Measurements from ENCODE around the gene INPP1.
A peak's percentile ranks its signal among the peaks of the same experiment; 100 is the strongest.

Gene INPP1

GRCh38 chr2:190365499-190366204 lies 22.3 kb downstream of the INPP1 start:
- no peak for DNase-seq (ENCODE audit: low read depth)
- Histone ChIP-seq H3K36me3 (ENCODE audit: control insufficient read depth, insufficient read depth, low read length, severe bottlenecking) (peaks cover 24% of the 10 kb centered on the region), H3K4me3 (ENCODE audit: low read length) (no peak overlapping the region), H3K27me3 (replicated peaks; ENCODE audit: control insufficient read depth, insufficient read depth, low read length) (no peaks in the 10 kb centered on the region), H3K9ac (ENCODE audit: low read length) (no peak overlapping the region), H3K9me3 (ENCODE audit: control insufficient read depth, low read length) (no peaks in the 10 kb centered on the region), H3K4me1 (ENCODE audit: control insufficient read depth, insufficient read depth, low read length) (no peaks in the 10 kb centered on the region)

DNA sequence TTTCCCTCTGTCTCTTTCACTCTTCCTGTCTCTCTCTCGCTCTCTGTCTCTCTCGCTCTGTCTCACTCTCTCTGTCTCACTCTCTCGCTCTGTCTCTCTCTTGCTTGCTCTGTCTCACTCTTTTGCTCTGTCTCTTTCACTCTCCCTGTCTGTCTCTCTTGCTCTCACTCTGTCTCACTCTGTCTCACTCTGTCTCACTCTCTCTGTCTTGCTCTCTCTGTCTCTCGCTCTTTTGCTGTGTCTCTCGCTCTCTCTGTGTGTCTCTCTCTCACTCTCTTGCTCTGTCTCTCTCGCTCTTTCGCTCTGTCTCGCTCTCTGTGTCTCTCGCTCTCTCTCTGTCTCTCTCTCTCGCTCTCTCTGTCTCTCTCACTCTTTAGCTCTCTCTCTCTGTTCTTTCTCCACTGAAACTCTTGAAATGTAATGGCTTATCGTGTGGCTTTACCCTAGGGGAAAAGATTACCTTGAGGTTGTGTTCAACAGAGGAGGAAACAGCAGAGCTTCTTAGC lies 22.9 kb downstream of the INPP1 start:
- no peaks in the 10 kb centered on the region for H3K9me3 ChIP-seq (ENCODE audit: control insufficient read depth, low read length)
- no peak for DNase-seq (ENCODE audit: low read depth)
- peaks cover 31% of the 10 kb centered on the region for H3K36me3 ChIP-seq (ENCODE audit: control insufficient read depth, insufficient read depth, low read length, severe bottlenecking)
- H3K4me1 ChIP-seq (ENCODE audit: control insufficient read depth, insufficient read depth, low read length) = no peaks in the 10 kb centered on the region
- no peaks in the 10 kb centered on the region for H3K27me3 ChIP-seq (replicated peaks; ENCODE audit: control insufficient read depth, insufficient read depth, low read length)
- H3K9ac ChIP-seq (ENCODE audit: low read length) = no peak overlapping the region
- no peak overlapping the region for H3K4me3 ChIP-seq (ENCODE audit: low read length)

DNA sequence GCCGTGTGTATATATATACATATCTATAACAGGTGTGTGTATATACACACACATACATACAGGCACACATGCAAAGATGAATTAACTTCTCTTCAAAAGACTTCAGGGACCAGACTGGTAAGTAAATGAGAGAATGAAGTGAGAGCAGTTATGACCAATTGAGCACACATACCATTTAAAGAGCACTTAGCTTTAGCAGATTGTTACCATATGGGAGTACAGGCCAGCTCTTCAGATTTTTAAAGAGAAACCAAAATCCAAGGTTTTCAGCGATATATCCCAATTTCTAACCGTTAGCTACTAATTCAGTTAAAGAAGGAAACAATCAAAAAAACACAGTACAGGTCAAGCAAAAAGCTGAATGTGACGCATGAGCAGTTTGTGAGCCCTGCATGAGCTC lies 23.7 kb downstream of the INPP1 start:
- Histone ChIP-seq H3K4me1 (ENCODE audit: control insufficient read depth, insufficient read depth, low read length) (no peaks in the 10 kb centered on the region), H3K9ac (ENCODE audit: low read length) (no peak overlapping the region), H3K9me3 (ENCODE audit: control insufficient read depth, low read length) (no peaks in the 10 kb centered on the region), H3K36me3 (ENCODE audit: control insufficient read depth, insufficient read depth, low read length, severe bottlenecking) (peaks cover 31% of the 10 kb centered on the region), H3K4me3 (ENCODE audit: low read length) (no peak overlapping the region), H3K27me3 (replicated peaks; ENCODE audit: control insufficient read depth, insufficient read depth, low read length) (no peaks in the 10 kb centered on the region)
- DNase-seq (ENCODE audit: low read depth) = peak; percentile 17

GRCh38 chr2:190369635-190370034 lies 26.2 kb downstream of the INPP1 start:
- Histone ChIP-seq H3K27me3 (replicated peaks; ENCODE audit: control insufficient read depth, insufficient read depth, low read length) (no peaks in the 10 kb centered on the region), H3K4me1 (ENCODE audit: control insufficient read depth, insufficient read depth, low read length) (no peaks in the 10 kb centered on the region), H3K36me3 (ENCODE audit: control insufficient read depth, insufficient read depth, low read length, severe bottlenecking) (peaks cover 26% of the 10 kb centered on the region), H3K4me3 (ENCODE audit: low read length) (no peak overlapping the region), H3K9ac (ENCODE audit: low read length) (no peak overlapping the region), H3K9me3 (ENCODE audit: control insufficient read depth, low read length) (no peaks in the 10 kb centered on the region)
- no peak for DNase-seq (ENCODE audit: low read depth)

DNA sequence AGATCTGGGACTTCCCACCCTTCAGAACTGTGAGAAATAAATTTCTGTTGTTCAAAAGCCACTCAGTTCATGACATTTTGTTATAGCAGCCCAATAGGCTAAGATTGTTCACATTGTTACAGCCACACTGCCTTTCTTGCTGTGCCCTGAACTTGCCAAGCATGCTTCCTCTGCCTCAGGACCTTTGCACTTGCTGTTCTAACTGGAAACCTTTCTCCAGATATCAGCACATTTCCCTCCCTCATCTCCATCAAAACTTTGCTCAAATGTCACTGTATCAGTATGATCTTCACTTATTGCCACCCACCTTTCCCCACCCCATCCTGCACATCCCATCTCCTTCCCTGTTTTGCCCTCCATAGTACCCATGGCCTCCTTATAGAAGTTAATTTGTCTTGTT lies 32.7 kb downstream of the INPP1 start:
- Histone ChIP-seq H3K9ac (ENCODE audit: low read length) (no peak overlapping the region), H3K27me3 (replicated peaks; ENCODE audit: control insufficient read depth, insufficient read depth, low read length) (no peaks in the 10 kb centered on the region), H3K36me3 (ENCODE audit: control insufficient read depth, insufficient read depth, low read length, severe bottlenecking) (peaks cover 3% of the 10 kb centered on the region), H3K4me3 (ENCODE audit: low read length) (no peak overlapping the region), H3K9me3 (ENCODE audit: control insufficient read depth, low read length) (no peaks in the 10 kb centered on the region), H3K4me1 (ENCODE audit: control insufficient read depth, insufficient read depth, low read length) (peaks cover 14% of the 10 kb centered on the region)
- no peak for DNase-seq (ENCODE audit: low read depth)

- H3K9ac ChIP-seq (ENCODE audit: low read length) = no peak overlapping the region
- H3K4me3 ChIP-seq (ENCODE audit: low read length) = no peak overlapping the region
- no peaks in the 10 kb centered on the region for H3K9me3 ChIP-seq (ENCODE audit: control insufficient read depth, low read length)
- no peak for DNase-seq (ENCODE audit: low read depth)
- no peaks in the 10 kb centered on the region for H3K27me3 ChIP-seq (replicated peaks; ENCODE audit: control insufficient read depth, insufficient read depth, low read length)
- H3K4me1 ChIP-seq (ENCODE audit: control insufficient read depth, insufficient read depth, low read length) = peaks cover 14% of the 10 kb centered on the region
- no peaks in the 10 kb centered on the region for H3K36me3 ChIP-seq (ENCODE audit: control insufficient read depth, insufficient read depth, low read length, severe bottlenecking)
Observed at GRCh38 chr2:190376591-190377245, 33.3 kb downstream of the INPP1 start.

GRCh38 chr2:190378880-190379237 lies 35.5 kb downstream of the INPP1 start:
- H3K36me3 ChIP-seq (ENCODE audit: control insufficient read depth, insufficient read depth, low read length, severe bottlenecking) = no peaks in the 10 kb centered on the region
- H3K9me3 ChIP-seq (ENCODE audit: control insufficient read depth, low read length) = no peaks in the 10 kb centered on the region
- H3K27me3 ChIP-seq (replicated peaks; ENCODE audit: control insufficient read depth, insufficient read depth, low read length) = no peaks in the 10 kb centered on the region
- peaks cover 14% of the 10 kb centered on the region for H3K4me1 ChIP-seq (ENCODE audit: control insufficient read depth, insufficient read depth, low read length)
- DNase-seq (ENCODE audit: low read depth) = no peak
- H3K9ac ChIP-seq (ENCODE audit: low read length) = no peak overlapping the region
- H3K4me3 ChIP-seq (ENCODE audit: low read length) = peak overlapping the region; percentile 34

- Histone ChIP-seq H3K4me1 (ENCODE audit: control insufficient read depth, insufficient read depth, low read length) (peaks cover 14% of the 10 kb centered on the region), H3K9ac (ENCODE audit: low read length) (no peak overlapping the region), H3K4me3 (ENCODE audit: low read length) (peak overlapping the region; percentile 34), H3K27me3 (replicated peaks; ENCODE audit: control insufficient read depth, insufficient read depth, low read length) (no peaks in the 10 kb centered on the region), H3K36me3 (ENCODE audit: control insufficient read depth, insufficient read depth, low read length, severe bottlenecking) (no peaks in the 10 kb centered on the region), H3K9me3 (ENCODE audit: control insufficient read depth, low read length) (no peaks in the 10 kb centered on the region)
- no peak for DNase-seq (ENCODE audit: low read depth)
Observed at GRCh38 chr2:190379249-190379964, 36.0 kb downstream of the INPP1 start.

- Histone ChIP-seq H3K4me3 (ENCODE audit: low read length) (no peak overlapping the region), H3K27me3 (replicated peaks; ENCODE audit: control insufficient read depth, insufficient read depth, low read length) (no peaks in the 10 kb centered on the region), H3K4me1 (ENCODE audit: control insufficient read depth, insufficient read depth, low read length) (peaks cover 14% of the 10 kb centered on the region), H3K9ac (ENCODE audit: low read length) (no peak overlapping the region), H3K9me3 (ENCODE audit: control insufficient read depth, low read length) (no peaks in the 10 kb centered on the region), H3K36me3 (ENCODE audit: control insufficient read depth, insufficient read depth, low read length, severe bottlenecking) (no peaks in the 10 kb centered on the region)
- DNase-seq (ENCODE audit: low read depth) = no peak
Observed at GRCh38 chr2:190380962-190381412, 37.6 kb downstream of the INPP1 start.

DNA sequence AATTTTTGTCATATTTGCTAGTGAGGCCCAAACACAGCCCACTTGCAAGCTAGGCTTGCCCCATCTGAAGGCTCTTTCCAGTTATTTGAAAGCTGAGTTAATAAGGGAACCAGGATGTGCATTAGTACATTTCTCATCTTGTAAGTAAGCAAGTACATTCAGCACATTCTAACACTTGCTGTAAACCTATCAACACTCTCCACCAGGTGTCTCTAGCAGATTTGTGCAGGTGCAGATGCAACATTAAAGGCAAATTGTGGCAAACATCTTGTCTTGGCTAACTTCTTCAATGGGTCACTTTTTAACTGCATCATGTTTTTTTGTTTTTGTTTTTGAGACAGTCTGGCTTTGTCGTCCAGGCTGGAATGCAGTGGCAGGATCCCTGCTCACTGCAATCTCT lies 39.5 kb downstream of the INPP1 start:
- no peaks in the 10 kb centered on the region for H3K27me3 ChIP-seq (replicated peaks; ENCODE audit: control insufficient read depth, insufficient read depth, low read length)
- DNase-seq (ENCODE audit: low read depth) = peak; percentile 31
- no peak overlapping the region for H3K9ac ChIP-seq (ENCODE audit: low read length)
- H3K9me3 ChIP-seq (ENCODE audit: control insufficient read depth, low read length) = no peaks in the 10 kb centered on the region
- H3K4me3 ChIP-seq (ENCODE audit: low read length) = no peak overlapping the region
- no peaks in the 10 kb centered on the region for H3K36me3 ChIP-seq (ENCODE audit: control insufficient read depth, insufficient read depth, low read length, severe bottlenecking)
- peaks cover 14% of the 10 kb centered on the region for H3K4me1 ChIP-seq (ENCODE audit: control insufficient read depth, insufficient read depth, low read length)

DNA sequence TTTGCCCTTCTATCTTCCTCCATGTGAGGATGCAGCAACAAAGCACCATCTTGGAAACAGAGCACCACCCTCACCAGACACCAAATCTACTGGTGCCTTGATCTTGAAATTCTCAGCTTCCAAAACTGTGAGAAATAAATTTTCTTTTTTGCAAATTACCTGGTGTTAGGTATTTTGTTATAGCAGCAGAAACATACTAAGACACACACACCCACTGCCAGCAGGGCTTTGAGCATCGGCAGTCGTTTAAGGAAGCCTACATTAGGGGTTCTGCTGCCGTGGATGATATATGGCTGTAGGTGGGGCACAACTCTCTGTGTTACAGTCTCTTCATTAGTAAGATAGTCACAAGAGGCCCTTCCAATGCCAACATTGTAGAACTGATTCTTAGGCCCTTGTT lies 44.0 kb downstream of the INPP1 start:
- no peak for DNase-seq (ENCODE audit: low read depth)
- Histone ChIP-seq H3K4me1 (ENCODE audit: control insufficient read depth, insufficient read depth, low read length) (no peaks in the 10 kb centered on the region), H3K9ac (ENCODE audit: low read length) (no peak overlapping the region), H3K36me3 (ENCODE audit: control insufficient read depth, insufficient read depth, low read length, severe bottlenecking) (no peaks in the 10 kb centered on the region), H3K27me3 (replicated peaks; ENCODE audit: control insufficient read depth, insufficient read depth, low read length) (no peaks in the 10 kb centered on the region), H3K4me3 (ENCODE audit: low read length) (no peak overlapping the region), H3K9me3 (ENCODE audit: control insufficient read depth, low read length) (no peaks in the 10 kb centered on the region)
